GM21528 (cell line): ENCODE results near the gene PIP.
"Not testable (repeated sequence)": the region's sequence is repeated elsewhere in the genome, so short reads cannot be mapped to it uniquely, and the experiment has no call there.

ENCODE experiments used
- ATAC-seq: cut with Tn5 transposase; IDR thresholded peaks from one replicate; pipeline ENCODE4 v1.9.1; 2021; ENCODE audit warnings: mild to moderate bottlenecking, moderate library complexity; ENCODE audit not compliant: unreplicated experiment, low FRiP score

PIP gene

GRCh38 chr7:143176128-143176527 lies 44.3 kb downstream of the PIP start:
- ATAC-seq = no peak

DNA sequence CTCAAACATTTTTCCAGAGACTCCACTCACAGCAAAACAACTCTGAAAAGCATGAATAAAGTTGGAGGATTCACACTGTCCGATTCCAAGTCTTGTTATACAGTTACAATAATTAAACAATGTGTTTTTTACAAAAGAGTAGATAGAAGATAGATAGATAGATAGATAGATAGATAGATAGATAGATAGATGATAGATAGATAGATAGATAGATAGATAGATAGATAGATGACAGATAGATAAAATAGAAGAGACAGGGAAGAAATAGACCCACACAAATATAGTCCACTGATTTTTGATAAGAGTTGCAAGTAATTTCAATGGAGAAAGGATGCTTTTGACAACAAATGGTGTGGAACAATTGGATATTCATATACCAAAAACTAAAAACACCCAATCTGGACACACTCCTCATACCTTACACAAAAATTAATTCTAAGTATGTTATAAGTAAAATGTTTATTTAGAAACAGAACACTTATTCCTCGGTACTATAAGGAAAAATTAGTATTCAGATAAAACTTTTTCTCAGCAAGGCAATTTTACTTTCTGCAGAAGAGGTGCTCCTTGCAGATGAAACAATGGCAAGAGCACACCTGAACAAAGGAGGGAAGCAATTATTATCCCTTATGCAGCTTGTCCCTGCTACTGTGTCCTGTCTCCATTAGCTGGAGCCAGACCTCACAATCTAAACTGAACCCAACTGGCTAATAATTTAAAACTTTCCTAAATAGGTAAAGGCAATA lies 45.7 kb downstream of the PIP start:
- no peak for ATAC-seq

DNA sequence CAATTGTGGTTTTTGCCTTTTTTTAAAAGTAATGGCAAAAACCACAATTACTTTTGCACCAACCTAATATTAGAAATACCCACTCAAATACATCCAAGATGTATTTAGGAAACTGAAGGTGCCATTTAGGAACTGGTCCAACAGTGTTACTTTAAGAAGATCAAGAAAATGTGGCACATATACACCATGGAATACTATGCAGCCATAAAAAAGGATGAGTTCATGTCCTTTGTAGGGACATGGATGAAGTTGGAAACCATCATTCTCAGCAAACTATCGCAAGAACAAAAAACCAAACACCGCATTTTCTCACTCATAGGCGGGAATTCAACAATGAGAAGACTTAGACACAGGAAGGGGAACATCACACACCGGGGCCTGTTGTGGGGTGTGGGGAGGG lies 48.9 kb downstream of the PIP start:
- not testable (repeated sequence) for ATAC-seq

DNA sequence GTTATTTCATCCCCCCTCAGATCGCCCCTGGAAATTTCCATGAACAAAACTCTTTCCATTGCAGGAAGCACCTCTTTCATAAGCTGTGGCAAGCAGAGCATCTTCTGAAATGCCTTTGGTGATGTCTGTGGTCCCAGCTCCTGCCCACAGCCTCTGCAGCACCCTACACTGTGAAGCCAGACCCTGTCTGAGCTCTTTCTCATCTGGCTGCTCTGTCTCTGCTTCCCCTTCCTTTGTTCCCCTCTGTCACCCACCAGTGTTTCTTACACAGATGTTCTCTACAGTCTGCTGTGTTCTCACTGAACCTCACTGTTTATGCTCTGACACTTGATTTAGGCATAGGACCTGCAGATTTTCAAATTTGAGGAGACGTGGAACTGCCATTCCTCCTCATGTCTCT lies 49.5 kb downstream of the PIP start:
- no peak for ATAC-seq

GRCh38 chr7:143183024-143183423 lies 51.1 kb downstream of the PIP start, which contains the start of gene TAS2R39:
Gene TAS2R39 (plus strand): TSS chr7:143183419. CDS start chr7:143183419, 0 bp downstream.
- no peak for ATAC-seq

DNA sequence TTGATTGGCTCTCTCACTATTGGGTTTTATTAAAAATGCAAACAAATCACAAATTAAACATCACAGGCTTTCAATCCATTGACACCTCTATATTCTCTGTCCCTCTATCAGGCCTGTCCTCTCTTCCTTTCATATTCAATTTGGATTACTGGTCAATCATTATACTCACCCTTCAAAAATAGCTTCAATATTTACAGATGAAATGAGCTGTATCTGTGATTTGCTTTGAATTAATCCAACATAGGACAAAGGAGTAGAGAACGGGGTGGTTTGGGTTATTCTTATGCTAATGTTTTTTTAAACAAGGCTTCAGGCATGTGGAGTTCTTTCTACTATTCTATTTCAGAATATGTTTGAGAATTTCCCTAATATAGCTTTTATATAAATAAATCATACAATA lies 53.7 kb downstream of the PIP start:
- no peak for ATAC-seq

- ATAC-seq = no peak
Measured at GRCh38 chr7:143188994-143189393, 57.1 kb downstream of the PIP start.
